Neutrophil (primary cell): ENCODE measurements around the gene FSTL4.

Experiments used
- H3K27ac ChIP-seq: fragments of 200-600 bp; sonication (generic); 2 replicates; pipeline ENCODE4 v1.5.1; 2016; ENCODE audit warnings: mild to moderate bottlenecking, moderate library complexity
- H3K27me3 ChIP-seq: fragments of 200-600 bp; sonication (generic); 2 replicates; pipeline ENCODE4 v1.6.0; 2016; ENCODE audit warnings: mild to moderate bottlenecking
- H3K36me3 ChIP-seq: fragments of 200-600 bp; sonication (generic); 2 replicates; pipeline ENCODE4 v1.5.1; 2017
- H3K4me1 ChIP-seq, 2 experiments: fragments of 200-600 bp in 1 of 2; sonication (generic) in 1 of 2; 1 replicate in 1 of 2; 2 replicates in 1 of 2; pipeline versions ENCODE4 v1.5.1 to v1.6.1; 2013 to 2016; ENCODE audit warnings: low read depth in 1 of 2, low read length in 1 of 2, mild to moderate bottlenecking in 1 of 2, moderate library complexity in 1 of 2; ENCODE audit not compliant: control insufficient read depth in 1 of 2, insufficient read depth in 1 of 2
- H3K4me3 ChIP-seq, 2 experiments: fragments of 200-600 bp in 1 of 2; sonication (generic) in 1 of 2; 1 replicate in 1 of 2; 2 replicates in 1 of 2; pipeline ENCODE4 v1.5.1; 2013 to 2016; ENCODE audit warnings: low read depth in 1 of 2, low read length in 1 of 2, mild to moderate bottlenecking in 1 of 2, moderate library complexity in 1 of 2
- H3K9me3 ChIP-seq: fragments of 200-600 bp; sonication (generic); 2 replicates; pipeline ENCODE4 v1.5.1; 2016
- TF ChIP-seq, protein P1 (sequence below): fragments of 200-600 bp; sonication (generic); IDR thresholded peaks from 2 replicates; pipeline ENCODE4 v1.5.1; 2016; ENCODE audit warnings: antibody characterized with exemption

The FSTL4 gene

DNA sequence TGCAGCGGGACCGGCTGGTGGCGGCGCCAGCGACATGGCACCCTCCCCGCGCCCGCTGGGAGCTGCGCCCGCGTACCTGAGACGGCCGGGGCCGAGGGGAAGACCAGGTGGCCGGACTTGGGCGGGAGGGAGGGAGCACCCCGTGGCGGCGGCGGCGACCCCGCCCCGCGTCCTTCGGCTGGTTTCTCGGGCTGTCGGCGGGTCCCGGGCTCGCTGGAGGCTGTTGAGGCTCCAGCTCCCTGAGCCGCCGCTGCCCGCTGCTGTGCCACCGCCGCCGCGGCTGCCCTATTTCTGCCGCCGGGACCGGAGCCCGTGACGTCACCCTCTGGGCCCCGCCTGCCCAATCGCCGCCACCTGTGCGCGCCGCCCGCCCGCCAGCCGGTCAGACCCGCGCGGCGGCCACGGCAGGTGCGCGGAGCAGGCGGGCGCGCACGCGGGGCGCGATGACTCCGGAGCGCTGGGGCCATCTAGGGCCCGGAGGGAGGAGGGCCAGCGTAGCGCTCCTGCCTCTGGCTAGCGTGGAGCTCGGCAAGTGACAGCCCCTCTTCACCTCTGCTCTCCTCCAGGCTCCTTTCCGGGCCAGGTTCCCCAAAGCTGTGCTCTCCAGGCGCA is at the start of gene FSTL4:
TSS of gene FSTL4 (minus strand) at position 293 of the 612 bp plus-strand sequence.
- Histone ChIP-seq H3K9me3 (no peaks in the 10 kb centered on the region), H3K27me3 (peaks cover 98% of the 10 kb centered on the region), H3K4me1 (peaks cover 0 to 9% of the 10 kb centered on the region in 2 experiments), H3K27ac (no peak within 1 kb of the TSS), H3K4me3 (no peak within 1 kb of the TSS), H3K36me3 (no peaks in the 10 kb centered on the region)
- TF ChIP-seq, protein P1, sequence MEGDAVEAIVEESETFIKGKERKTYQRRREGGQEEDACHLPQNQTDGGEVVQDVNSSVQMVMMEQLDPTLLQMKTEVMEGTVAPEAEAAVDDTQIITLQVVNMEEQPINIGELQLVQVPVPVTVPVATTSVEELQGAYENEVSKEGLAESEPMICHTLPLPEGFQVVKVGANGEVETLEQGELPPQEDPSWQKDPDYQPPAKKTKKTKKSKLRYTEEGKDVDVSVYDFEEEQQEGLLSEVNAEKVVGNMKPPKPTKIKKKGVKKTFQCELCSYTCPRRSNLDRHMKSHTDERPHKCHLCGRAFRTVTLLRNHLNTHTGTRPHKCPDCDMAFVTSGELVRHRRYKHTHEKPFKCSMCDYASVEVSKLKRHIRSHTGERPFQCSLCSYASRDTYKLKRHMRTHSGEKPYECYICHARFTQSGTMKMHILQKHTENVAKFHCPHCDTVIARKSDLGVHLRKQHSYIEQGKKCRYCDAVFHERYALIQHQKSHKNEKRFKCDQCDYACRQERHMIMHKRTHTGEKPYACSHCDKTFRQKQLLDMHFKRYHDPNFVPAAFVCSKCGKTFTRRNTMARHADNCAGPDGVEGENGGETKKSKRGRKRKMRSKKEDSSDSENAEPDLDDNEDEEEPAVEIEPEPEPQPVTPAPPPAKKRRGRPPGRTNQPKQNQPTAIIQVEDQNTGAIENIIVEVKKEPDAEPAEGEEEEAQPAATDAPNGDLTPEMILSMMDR = no peak

DNA sequence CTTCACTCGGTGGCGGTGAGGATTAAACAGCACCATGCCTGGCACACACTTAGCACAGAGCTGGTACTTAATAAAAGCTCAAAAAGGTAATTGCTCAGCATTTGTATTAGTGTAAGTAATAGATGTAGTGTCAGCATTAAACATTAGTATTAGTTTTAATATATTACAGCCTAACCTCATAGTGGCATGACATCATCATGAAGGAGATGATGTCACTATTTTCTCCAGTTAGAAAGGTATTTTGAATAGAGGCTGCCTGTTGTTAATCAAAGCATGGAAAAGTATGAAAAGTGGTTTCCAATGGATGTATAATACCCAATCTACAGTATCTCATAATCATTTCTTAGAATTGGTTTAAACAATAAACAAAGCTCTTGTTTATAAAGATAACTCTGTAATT is 49.0 kb upstream of the FSTL4 start:
- TF ChIP-seq, protein P1 = no peak
- Histone ChIP-seq H3K4me3 (no peak overlapping the region), H3K27me3 (no peaks in the 10 kb centered on the region), H3K4me1 (no peaks in the 10 kb centered on the region), H3K9me3 (no peaks in the 10 kb centered on the region), H3K36me3 (no peaks in the 10 kb centered on the region), H3K27ac (no peak overlapping the region)

DNA sequence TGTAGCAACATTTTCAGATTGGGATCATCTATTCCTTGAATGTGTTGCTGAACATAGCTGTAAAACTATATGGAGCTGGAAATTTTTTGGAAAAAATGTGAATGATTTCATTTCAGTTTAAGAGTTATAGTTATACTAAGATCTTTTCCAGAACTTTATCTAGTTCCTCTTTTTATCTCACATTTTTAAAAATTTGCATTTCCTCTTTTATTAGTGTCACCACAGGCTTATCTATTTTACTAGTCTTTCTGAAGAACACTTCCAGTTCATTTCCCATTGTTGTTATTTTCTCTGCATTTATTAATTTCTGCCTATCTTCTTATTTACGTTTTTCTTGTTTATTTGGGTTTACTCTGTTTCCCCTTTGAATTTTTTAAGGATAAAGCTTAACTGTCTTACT is 46.0 kb upstream of the FSTL4 start:
- TF ChIP-seq, protein P1 = no peak
- no peak overlapping the region for H3K27ac ChIP-seq
- H3K4me3 ChIP-seq = no peak overlapping the region
- H3K4me1 ChIP-seq = no peaks in the 10 kb centered on the region
- H3K36me3 ChIP-seq = no peaks in the 10 kb centered on the region
- no peaks in the 10 kb centered on the region for H3K9me3 ChIP-seq
- H3K27me3 ChIP-seq = peaks cover 11% of the 10 kb centered on the region

DNA sequence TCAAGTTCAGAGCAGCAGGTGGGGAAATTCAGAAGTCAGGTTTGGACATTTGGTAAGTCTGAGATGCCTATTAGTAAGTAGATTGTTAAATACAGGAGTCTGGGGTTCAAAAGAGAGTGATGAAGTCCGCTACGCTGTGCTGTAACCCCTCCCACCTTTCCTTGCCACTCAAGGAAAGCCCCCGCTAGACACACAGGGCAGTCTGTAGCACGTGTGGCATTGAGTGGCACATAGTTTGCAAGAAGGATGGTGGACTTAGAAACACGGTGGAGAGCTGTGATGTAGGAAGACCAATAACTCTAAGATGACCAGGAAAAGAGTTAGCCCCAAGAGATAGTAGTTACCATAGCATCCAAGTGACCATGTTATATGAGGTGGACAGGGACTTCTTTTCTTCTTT is 44.7 kb upstream of the FSTL4 start:
- Histone ChIP-seq H3K27me3 (peaks cover 13% of the 10 kb centered on the region), H3K36me3 (no peaks in the 10 kb centered on the region), H3K4me3 (no peak overlapping the region), H3K27ac (no peak overlapping the region), H3K9me3 (no peaks in the 10 kb centered on the region), H3K4me1 (no peaks in the 10 kb centered on the region)
- TF ChIP-seq, protein P1 = no peak

DNA sequence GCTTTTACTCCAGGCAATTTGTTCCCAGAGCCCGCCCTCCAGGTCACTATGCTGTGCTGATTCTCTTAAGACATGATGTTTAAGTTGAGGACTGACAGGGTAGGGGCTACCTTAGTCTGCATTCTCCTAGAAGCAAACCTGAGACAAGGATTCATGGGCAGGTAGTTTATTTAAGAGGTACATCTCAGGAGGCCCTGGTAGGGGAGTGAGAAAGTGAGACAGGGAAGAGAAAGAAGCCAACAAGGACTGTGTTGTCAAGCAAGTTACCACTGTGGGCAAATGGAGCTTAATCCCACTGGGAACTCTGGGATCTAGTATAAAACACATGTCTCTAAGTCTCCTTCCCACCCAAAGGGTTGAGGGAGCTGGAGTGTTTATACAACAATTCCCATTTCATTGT is 43.6 kb upstream of the FSTL4 start:
- Histone ChIP-seq H3K4me3 (no peak overlapping the region), H3K36me3 (no peaks in the 10 kb centered on the region), H3K27ac (no peak overlapping the region), H3K27me3 (peaks cover 13% of the 10 kb centered on the region), H3K4me1 (no peaks in the 10 kb centered on the region), H3K9me3 (no peaks in the 10 kb centered on the region)
- TF ChIP-seq, protein P1 = no peak

DNA sequence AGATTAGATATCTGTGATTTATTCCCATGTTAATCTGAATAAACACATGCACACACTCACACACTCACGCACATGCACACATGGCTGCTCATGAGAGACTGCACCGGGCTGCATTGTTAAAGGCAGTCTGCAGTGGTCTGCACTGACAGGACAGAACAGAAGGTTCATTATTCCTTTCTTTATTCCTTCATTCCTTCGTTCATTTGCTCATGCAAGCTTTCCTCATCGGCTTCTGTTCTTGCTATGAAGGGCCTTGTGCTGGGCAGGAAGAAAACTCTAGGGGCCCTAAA is 41.4 kb upstream of the FSTL4 start:
- no peaks in the 10 kb centered on the region for H3K9me3 ChIP-seq
- H3K27ac ChIP-seq = no peak overlapping the region
- H3K4me3 ChIP-seq = no peak overlapping the region
- peaks cover 13% of the 10 kb centered on the region for H3K27me3 ChIP-seq
- TF ChIP-seq, protein P1 = no peak
- no peaks in the 10 kb centered on the region for H3K4me1 ChIP-seq
- no peaks in the 10 kb centered on the region for H3K36me3 ChIP-seq
